NCI-H82 treated with DMSO at 0.1 percent for 48 hours (cell line): Measurements from ENCODE around the gene NCOR1.
"Not testable (repeated sequence)": the region's sequence is repeated elsewhere in the genome, so short reads cannot be mapped to it uniquely, and the experiment has no call there.

Experiments
- DNase-seq: peaks from one replicate; lab custom pipeline; 2025; ENCODE audit not compliant: unreplicated experiment; lab: John Stamatoyannopoulos, UW

NCOR1 gene

GRCh38 chr17:16215273-16215964 is at the start of gene NCOR1:
TSS of gene NCOR1 (minus strand) at chr17:16215534. CDS start at chr17:16194569, 20,965 bp downstream.
- peak; percentile 74 for DNase-seq

- DNase-seq: no peak
Observed at GRCh38 chr17:16262201-16262600, 46.9 kb upstream of the NCOR1 start.

GRCh38 chr17:16261049-16261448 is 45.7 kb upstream of the NCOR1 start:
- DNase-seq: no peak

- no peak for DNase-seq
Observed at GRCh38 chr17:16259926-16260325, 44.6 kb upstream of the NCOR1 start.

GRCh38 chr17:16258901-16259300 is 43.6 kb upstream of the NCOR1 start:
- no peak for DNase-seq

- peak; percentile 37 for DNase-seq
Observed at GRCh38 chr17:16255481-16255921, 40.2 kb upstream of the NCOR1 start.

- no peak for DNase-seq
Observed at GRCh38 chr17:16254773-16255400, 39.6 kb upstream of the NCOR1 start.

GRCh38 chr17:16251556-16251955 is 36.2 kb upstream of the NCOR1 start:
- DNase-seq: no peak

- DNase-seq: no peak
Observed at GRCh38 chr17:16251043-16251442, 35.7 kb upstream of the NCOR1 start.

- no peak for DNase-seq
Observed at GRCh38 chr17:16250635-16251034, 35.3 kb upstream of the NCOR1 start.

- DNase-seq: no peak
Observed at GRCh38 chr17:16247586-16247984, 32.3 kb upstream of the NCOR1 start.

GRCh38 chr17:16243801-16244567 is 28.6 kb upstream of the NCOR1 start:
- DNase-seq: no peak

- no peak for DNase-seq
Observed at GRCh38 chr17:16243385-16243784, 28.1 kb upstream of the NCOR1 start.

- DNase-seq: no peak
Observed at GRCh38 chr17:16241906-16242399, 26.6 kb upstream of the NCOR1 start.

GRCh38 chr17:16239931-16240330 is 24.6 kb upstream of the NCOR1 start:
- DNase-seq: no peak

GRCh38 chr17:16232391-16232790 is 17.1 kb upstream of the NCOR1 start:
- no peak for DNase-seq

- DNase-seq: not testable (repeated sequence)
Observed at GRCh38 chr17:16229912-16230561, 14.7 kb upstream of the NCOR1 start.

- DNase-seq: no peak
Observed at GRCh38 chr17:16222406-16222805, 7.1 kb upstream of the NCOR1 start.

- peak; percentile 86 for DNase-seq
Observed at GRCh38 chr17:16217002-16217635, 1.8 kb upstream of the NCOR1 start, which contains the start of gene PIGL. TSS of gene PIGL (plus strand) at chr17:16217210. CDS start at chr17:16217227, 17 bp downstream.

GRCh38 chr17:16216341-16217001 is 1.1 kb upstream of the NCOR1 start:
- DNase-seq: not testable (repeated sequence)
